ENCODE results near the gene NFILZ. TPM values are rescaled to one million over a fixed set of nuclear protein-coding genes. Genes with fewer than 3 reads are reported as not detected.

The NFILZ gene
- total RNA-seq, 1 donor from 2014 or later: not detected

GRCh38 chr19:8643860-8644653, 13.6 kb downstream of the NFILZ start:
- TF ChIP-seq CTCF (IDR thresholded peaks at IDR 0.05; ENCODE audit: borderline replicate concordance): no peak
- peaks cover 61% of the 10 kb centered on the region for H3K27me3 ChIP-seq (ENCODE audit: low read depth)
- no peaks in the 10 kb centered on the region for H3K4me1 ChIP-seq
- peaks cover 18% of the 10 kb centered on the region for H3K9me3 ChIP-seq (replicated peaks)
- H3K4me3 ChIP-seq: no peak overlapping the region
- no peaks in the 10 kb centered on the region for H3K36me3 ChIP-seq
- no peak for DNase-seq
- intact Hi-C loops (cut with micrococcal nuclease): no loop called here
- no peak overlapping the region for H3K27ac ChIP-seq (replicated peaks)

GRCh38 chr19:8648240-8648639, 17.8 kb downstream of the NFILZ start:
- Histone ChIP-seq H3K27me3 (ENCODE audit: low read depth) (peaks cover 49% of the 10 kb centered on the region), H3K9me3 (replicated peaks) (no peaks in the 10 kb centered on the region), H3K27ac (replicated peaks) (no peak overlapping the region), H3K4me3 (no peak overlapping the region), H3K4me1 (no peaks in the 10 kb centered on the region), H3K36me3 (no peaks in the 10 kb centered on the region)
- DNase-seq: no peak
- TF ChIP-seq CTCF (IDR thresholded peaks at IDR 0.05; ENCODE audit: borderline replicate concordance): no peak
- intact Hi-C loops (cut with micrococcal nuclease): no loop called here

GRCh38 chr19:8654591-8655339, 24.3 kb downstream of the NFILZ start:
- no peaks in the 10 kb centered on the region for H3K36me3 ChIP-seq
- peak; percentile 41 for DNase-seq
- H3K4me1 ChIP-seq: no peaks in the 10 kb centered on the region
- peak; percentile 99 for TF ChIP-seq CTCF (IDR thresholded peaks at IDR 0.05; ENCODE audit: borderline replicate concordance)
- no peaks in the 10 kb centered on the region for H3K9me3 ChIP-seq (replicated peaks)
- H3K27ac ChIP-seq (replicated peaks): no peak overlapping the region
- intact Hi-C loops (cut with micrococcal nuclease): loop anchor here (5.0 kb wide), 1 partner anchor 423 kb away; no protein-coding TSS in a partner anchor
- peaks cover 65% of the 10 kb centered on the region for H3K27me3 ChIP-seq (ENCODE audit: low read depth)
- peak overlapping the region; percentile 39 for H3K4me3 ChIP-seq

GRCh38 chr19:8655340-8655709, 24.9 kb downstream of the NFILZ start:
- TF ChIP-seq CTCF (IDR thresholded peaks at IDR 0.05; ENCODE audit: borderline replicate concordance): no peak
- H3K27ac ChIP-seq (replicated peaks): no peak overlapping the region

GRCh38 chr19:8657869-8658268, 27.4 kb downstream of the NFILZ start:
- intact Hi-C loops (cut with micrococcal nuclease): loop anchor here (5.0 kb wide), 1 partner anchor 419 kb away; no protein-coding TSS in a partner anchor
- H3K27me3 ChIP-seq (ENCODE audit: low read depth): peaks cover 92% of the 10 kb centered on the region

More at GRCh38 chr19:8655340-8655709, 24.9 kb downstream of the NFILZ start:
- Histone ChIP-seq H3K9me3 (replicated peaks) (no peaks in the 10 kb centered on the region), H3K27me3 (ENCODE audit: low read depth) (peaks cover 71% of the 10 kb centered on the region), H3K36me3 (no peaks in the 10 kb centered on the region), H3K4me1 (no peaks in the 10 kb centered on the region), H3K4me3 (no peak overlapping the region)
- no peak for DNase-seq
- intact Hi-C loops (cut with micrococcal nuclease): loop anchor here (5.0 kb wide), 1 partner anchor 422 kb away; no protein-coding TSS in a partner anchor

More at GRCh38 chr19:8657869-8658268, 27.4 kb downstream of the NFILZ start:
- Histone ChIP-seq H3K27ac (replicated peaks) (no peak overlapping the region), H3K9me3 (replicated peaks) (no peaks in the 10 kb centered on the region), H3K4me3 (no peak overlapping the region), H3K36me3 (no peaks in the 10 kb centered on the region), H3K4me1 (no peaks in the 10 kb centered on the region)
- no peak for DNase-seq
- TF ChIP-seq CTCF (IDR thresholded peaks at IDR 0.05; ENCODE audit: borderline replicate concordance): no peak
